GM18511 (cell line): ENCODE measurements around the gene FAU.

Experiments
- ATAC-seq: cut with Tn5 transposase; IDR thresholded peaks from one replicate; pipeline ENCODE4 v1.9.1; 2021; ENCODE audit warnings: mild to moderate bottlenecking, moderate library complexity; ENCODE audit not compliant: unreplicated experiment

Gene FAU

GRCh38 chr11:65109231-65110198 lies 12.4 kb downstream of the FAU start:
- ATAC-seq: no peak

DNA sequence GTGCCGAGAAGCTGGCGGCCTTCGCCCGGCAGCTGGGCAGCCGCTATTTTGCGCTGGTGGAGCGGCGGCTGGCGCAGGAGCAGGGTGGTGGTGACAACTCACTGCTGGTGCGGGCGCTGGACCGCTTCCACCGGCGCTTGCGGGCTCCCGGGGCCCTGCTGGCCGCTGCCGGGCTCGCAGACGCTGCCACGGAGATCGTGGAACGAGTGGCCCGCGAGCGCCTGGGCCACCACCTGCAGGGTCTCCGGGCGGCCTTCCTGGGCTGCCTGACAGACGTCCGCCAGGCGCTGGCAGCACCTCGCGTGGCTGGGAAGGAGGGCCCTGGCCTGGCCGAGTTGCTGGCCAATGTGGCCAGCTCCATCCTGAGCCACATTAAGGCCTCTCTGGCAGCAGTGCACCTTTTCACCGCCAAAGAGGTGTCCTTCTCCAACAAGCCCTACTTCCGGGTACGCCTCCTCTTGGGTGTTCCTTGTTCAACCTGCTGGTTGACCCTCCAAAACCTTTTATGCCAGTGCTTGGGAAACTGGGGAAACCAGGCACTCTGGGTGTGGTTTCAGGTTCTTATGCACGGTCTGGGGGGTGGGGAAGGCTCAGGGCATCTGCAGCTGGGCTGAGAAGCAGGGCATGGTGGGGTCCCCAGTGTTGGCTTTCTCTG lies 13.3 kb downstream of the FAU start:
- no peak for ATAC-seq

DNA sequence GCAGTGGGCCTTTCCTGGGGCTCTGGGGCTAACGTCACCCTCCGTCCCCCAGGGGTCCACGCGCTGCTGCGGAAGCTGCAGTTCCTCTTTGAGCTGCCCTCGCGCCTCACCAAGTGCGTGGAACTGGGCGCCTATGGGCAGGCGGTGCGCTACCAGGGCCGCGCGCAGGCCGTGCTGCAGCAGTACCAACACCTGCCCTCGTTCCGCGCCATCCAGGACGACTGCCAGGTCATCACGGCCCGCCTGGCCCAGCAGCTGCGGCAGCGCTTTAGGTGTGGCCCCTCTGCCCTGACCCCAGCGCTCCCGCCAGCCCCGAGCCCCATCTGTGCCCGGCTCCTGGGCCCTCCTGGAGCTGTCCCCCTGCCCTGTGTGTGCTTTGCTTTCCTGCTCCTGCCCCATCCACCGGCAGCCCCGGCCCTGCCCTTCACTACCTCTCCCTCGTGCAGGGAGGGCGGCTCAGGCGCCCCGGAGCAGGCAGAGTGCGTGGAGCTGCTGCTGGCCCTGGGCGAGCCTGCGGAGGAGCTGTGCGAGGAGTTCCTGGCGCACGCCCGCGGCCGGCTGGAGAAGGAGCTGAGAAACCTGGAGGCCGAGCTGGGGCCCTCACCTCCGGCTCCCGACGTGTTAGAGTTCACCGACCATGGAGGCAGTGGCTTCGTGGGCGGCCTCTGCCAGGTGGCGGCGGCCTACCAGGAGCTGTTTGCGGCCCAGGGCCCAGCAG lies 14.0 kb downstream of the FAU start:
- ATAC-seq: no peak

GRCh38 chr11:65107078-65107477 lies 14.9 kb downstream of the FAU start:
- ATAC-seq: no peak

DNA sequence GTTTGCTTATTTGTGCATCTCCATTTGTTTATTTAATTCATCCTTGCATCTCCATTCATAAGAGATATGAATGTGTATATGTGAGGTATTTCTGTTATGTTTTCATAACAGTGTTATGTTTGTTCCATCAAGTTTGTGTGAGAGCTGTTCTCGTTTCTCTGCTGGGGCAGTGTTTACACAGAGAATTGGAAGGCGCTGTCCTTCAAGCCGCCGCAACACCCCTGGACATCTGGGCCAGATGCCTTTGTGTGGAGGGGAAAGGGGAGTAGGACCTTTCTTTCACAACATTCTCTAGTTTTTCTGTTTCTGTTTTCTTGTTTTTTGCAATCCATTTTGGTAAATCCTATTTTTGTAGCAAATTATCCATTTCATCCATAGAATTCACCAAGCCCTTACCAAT lies 17.3 kb downstream of the FAU start:
- no peak for ATAC-seq

DNA sequence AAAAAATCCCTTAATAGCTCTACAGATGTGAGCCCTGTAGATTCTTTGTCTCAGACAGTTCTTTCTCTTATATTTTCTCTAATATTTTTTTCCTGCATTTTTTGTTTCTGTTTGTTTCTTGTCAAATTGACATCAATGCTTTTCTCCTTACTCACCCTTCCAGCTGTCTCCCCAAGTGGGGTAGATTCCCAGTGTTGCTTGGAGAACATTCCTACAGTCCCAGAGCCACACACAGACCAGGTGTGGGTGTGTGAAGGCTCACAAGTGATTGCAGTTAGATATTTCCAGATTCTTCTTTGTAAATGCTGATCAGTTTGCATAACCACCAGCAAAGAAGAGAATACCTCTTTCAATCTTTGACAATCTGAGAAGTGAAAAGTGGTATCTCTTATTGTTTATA lies 18.5 kb downstream of the FAU start:
- no peak for ATAC-seq

DNA sequence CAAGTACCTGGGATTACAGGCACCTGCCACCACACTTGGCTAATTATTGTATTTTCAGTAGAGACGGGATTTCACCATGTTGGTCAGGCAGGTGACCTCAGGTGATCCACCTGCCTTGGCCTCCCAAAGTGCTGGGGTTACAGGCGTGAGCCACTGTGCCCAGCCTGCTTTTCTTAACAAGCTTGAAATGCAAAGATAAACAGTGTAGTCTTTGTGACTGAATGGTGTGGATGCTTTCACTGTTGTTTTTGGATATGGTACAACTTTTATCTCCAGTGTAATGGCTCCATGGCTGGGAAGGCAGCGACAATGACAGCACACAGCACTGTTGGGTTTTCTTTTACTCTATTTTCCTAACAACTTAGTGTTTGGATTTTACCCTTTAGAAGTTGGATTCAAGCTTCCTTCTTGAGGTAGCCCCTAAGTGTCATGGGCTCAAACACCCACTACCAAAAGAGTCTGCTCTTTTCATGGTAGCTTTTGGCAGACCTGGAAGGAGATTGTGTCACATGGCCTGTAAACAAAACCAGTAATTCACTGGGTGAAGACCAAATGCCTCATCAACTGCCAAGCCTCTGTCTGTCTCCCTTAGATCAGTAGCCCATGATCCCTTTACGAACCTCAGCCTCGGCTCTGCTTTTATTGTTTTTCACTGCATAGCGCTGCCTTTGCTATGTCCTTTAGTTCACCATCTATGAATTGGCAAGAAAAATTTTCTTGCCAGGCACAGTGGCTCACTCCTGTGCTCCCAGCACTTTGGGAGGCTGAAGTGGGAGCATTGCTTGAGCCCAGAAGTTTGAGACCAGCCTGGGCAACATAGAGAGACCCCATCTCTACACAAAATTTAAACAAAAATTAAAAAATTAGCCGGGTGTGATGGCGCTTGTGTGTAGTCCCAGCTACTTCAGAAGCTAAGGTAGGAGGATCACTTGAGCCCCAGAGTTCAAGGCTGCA lies 19.5 kb downstream of the FAU start:
- no peak for ATAC-seq

- no peak for ATAC-seq
Measured at GRCh38 chr11:65100674-65101350, 21.1 kb downstream of the FAU start.

GRCh38 chr11:65096926-65097325 lies 25.0 kb downstream of the FAU start:
- no peak for ATAC-seq

- peak; percentile 91 for ATAC-seq
Measured at GRCh38 chr11:65095974-65096806, 25.7 kb downstream of the FAU start, which contains the start of gene VPS51. TSS of gene VPS51 (plus strand) at chr11:65096214. CDS start at chr11:65096251, 37 bp downstream.

- no peak for ATAC-seq
Measured at GRCh38 chr11:65095427-65095826, 26.5 kb downstream of the FAU start.

DNA sequence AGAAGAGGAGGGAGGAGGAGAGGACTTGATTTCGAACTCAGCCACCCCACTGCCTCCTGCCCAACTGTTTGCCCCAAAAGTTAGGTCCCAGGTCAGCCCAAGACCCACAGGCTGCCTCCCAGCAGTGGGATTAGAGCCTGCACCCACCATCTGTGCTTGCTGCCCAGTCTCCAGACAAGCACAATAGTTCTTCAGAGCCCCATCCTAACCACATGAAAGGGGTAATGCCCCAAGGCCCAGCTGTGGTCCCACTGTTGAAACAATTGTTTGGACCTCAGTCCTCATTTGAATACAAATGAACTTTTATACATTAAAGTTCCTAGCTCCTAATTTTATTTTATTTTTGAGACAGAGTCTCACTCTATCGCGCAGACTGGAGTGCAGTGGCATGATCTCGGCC lies 31.3 kb downstream of the FAU start:
- no peak for ATAC-seq

DNA sequence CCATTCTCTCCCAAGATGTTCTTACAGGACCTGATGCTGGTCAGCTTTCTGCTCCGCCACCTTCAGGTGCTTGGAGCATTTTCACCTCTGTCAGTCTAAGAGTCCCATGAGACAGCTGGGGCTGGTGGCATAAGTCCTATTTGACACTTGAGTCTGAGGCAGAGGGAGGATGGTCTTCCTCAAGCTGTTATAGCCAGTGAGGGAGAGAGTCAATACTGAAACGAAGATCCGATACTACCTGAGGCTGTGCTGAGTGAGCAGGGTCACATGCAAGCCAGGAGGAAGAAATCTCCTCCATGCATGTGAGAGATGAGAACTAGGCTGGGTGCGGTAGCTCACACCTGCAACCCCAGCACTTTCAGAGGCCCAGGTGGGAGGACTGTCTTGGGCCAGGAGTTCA lies 32.3 kb downstream of the FAU start:
- no peak for ATAC-seq

- no peak for ATAC-seq
Measured at GRCh38 chr11:65087827-65088226, 34.1 kb downstream of the FAU start.

DNA sequence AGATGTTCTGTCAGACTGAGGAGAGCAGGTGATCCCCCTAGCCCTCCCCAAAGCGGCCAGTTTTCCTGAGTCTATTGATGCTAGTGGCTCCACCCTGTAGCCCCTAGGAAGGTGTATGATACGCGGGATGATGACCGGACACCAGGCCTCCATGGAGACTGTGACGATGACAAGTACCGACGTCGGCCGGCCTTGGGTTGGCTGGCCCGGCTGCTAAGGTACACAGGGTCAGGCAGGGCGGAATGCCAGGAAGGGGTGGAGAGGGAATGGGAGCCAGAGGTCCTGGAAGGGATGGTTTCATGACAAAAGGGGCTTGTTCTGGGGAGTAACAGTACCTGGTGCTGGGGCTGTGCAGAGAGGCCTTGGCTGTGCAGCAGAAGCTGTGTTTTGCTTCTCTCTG lies 34.7 kb downstream of the FAU start:
- ATAC-seq: no peak

GRCh38 chr11:65086809-65087208 lies 35.1 kb downstream of the FAU start:
- no peak for ATAC-seq

GRCh38 chr11:65085446-65085845 lies 36.5 kb downstream of the FAU start:
- ATAC-seq: no peak

GRCh38 chr11:65084598-65085375 lies 37.1 kb downstream of the FAU start:
- ATAC-seq: no peak
